HG03025 (cell line): Measurements from ENCODE around the gene TGM2.
"Not testable (repeated sequence)": the region's sequence is repeated elsewhere in the genome, so short reads cannot be mapped to it uniquely, and the experiment has no call there.

Experiments
- ATAC-seq: cut with Tn5 transposase; IDR thresholded peaks from one replicate; pipeline ENCODE4 v1.9.1; 2021; ENCODE audit warnings: mild to moderate bottlenecking, moderate library complexity; ENCODE audit not compliant: unreplicated experiment, low FRiP score

The TGM2 gene

DNA sequence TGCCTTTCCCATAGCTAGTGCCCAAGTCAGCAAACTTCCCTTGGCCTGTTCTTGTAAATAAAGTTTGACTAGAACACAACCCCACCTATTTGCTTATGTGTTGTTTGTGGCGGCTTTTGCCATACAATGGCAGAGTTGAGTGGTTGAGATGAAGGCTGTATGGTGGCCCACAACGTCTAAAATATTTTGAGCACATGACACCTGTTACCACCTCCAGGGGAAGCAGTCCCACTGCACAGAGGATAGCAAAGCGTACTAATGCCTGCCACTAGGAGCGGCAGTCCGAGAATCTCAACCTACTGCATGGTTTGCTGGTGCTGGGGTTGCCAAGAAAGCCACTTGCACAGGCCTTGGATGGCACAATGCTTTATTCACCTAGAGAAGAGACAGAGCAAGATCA lies 58.6 kb downstream of the TGM2 start:
- no peak for ATAC-seq

DNA sequence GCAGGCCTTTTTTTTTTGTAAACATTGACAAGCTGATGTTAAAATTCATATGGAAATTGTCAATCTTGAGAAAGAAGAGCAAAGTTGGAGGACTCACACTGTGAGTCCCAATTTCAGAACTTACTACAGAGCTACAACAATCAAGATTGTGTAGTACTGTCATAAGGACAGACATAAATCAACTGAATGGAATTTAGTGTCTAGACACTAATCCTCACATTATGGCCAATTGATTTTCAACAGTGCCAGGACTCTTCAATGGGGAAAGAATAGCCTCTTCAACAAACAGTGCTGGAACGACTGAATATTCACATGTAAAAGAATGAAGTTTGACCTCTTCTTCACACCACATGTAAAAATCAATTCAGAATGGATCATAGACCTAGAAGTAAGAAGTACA lies 60.8 kb downstream of the TGM2 start:
- no peak for ATAC-seq

DNA sequence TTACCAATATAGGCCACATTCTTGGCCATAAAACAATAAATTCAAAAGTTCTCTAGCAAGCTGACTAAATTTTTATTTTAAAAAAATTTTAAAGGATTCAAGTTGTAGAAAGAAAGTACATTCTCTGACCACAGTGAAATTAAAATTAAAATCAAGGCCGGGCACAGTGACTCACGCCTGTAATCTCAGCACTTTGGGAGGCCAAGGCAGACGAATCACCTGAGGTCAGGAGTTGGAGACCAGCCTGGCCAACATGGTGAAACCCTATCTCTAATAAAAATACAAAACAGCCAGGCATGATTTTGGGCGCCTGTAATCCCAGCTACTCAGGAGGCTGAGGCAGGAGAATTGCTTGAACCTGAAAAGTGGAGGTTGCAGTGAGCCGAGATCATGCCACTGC lies 62.9 kb downstream of the TGM2 start:
- ATAC-seq: not testable (repeated sequence)

DNA sequence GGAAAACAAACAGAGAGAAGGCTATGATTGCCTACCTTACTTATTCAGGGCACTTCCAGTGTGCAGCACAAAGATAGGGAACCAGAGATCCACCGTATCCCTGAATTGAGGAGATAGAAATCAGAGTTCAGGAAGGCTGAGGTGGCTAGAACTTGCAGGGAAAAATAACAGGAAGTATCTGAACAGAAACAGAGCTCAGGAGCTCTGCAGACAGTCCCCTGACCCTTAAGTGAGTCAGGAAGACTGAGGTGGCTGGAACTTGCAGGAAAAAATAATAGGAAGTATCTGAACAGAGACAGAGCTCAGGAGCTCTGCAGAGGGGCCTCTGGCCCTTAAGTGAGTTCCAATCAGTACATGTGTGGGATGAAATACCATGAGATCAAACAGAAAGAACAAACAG lies 66.1 kb downstream of the TGM2 start:
- no peak for ATAC-seq

DNA sequence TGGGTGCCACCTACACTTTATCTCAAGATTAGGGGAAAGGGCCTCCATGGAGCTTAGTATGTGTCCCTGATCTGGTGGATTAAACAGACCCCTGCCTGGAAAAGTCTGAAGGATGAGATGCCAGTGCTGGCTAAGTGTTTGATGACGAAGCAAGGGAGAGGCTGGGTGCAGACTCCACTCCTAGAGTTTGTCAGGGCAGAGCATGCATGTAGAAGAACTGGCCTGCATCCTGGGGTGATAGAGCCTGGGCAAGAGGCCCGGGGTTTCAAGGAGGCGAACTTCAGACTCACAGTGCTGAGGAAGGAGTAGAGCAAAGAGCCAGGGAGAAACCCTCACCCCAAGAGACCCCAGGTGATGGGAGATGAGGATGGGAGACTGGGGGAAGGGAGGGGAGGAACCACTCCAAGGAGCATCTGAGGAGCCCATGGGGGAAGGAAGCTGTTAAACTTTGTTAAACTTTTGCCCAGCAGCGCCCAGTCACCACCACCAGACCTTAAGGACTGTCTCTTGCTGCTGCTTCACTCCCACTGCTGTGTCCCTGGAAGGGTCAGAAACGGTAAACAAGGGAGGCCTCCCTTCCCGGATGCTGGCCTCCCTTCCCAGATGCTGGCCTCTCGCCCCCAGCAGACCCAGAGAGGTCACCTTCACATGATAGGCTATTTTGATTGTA lies 69.9 kb downstream of the TGM2 start:
- ATAC-seq: no peak

DNA sequence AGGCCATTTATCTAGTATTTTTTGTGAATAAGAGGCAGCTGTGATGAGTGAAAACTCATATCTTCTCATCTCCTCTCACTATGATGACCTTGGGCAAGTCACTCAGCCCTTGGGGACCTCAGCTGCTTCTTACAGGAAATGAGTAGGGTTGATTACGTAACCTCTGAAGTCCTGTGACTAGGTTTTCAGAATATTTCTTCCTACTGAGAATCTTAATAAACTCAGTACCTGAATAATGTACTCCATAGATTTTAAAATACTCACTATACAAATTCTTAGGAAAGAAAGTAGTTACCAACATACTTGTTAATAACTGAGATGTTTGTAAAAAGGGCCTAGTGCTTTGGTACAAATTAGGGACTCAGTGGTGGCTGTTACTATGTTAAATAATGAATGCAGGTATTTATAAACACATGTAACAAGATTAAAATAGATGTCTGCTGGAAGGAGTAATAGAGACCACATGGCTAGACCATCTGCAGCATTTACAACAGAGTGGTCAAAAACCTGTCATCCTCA lies 70.6 kb downstream of the TGM2 start:
- ATAC-seq: no peak

DNA sequence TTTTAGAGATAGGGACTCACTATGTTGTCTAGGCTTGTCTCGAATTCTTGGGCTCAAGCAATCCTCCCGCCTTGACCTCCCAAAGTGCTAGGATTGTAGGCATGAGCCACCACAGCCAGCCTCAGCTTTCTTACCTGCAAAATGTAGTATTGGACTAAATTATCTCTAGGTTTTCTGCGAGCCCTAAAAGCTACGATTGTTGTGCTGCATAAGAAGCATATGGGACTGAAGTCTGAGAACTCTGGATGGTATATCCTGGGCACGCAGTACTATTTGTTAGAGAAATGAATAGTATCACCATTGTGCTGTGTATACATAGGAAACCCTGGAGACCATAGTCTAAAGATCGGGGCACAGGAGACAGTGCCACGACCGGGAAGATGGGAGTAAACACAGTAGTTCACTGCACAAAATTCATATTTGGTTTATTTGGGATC lies 71.4 kb downstream of the TGM2 start:
- no peak for ATAC-seq

DNA sequence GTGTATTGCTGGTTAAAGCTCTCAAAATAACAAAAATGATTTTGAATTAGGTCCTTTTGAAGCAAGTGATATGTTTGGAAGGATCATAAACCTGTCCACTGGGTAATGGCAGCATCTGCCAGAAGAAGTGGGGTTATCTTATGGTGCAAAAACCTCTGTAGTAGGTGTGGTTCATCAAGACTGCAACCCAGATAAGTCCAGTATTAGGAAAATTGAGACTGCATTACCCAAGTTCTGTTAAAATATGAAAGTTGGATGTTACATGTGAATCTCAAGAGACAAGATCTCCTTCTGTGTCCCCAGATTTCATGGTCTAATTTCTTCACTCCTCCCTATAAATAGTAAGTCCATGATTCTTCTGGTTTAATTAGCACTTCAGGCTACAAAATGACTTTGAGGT lies 72.2 kb downstream of the TGM2 start:
- no peak for ATAC-seq

DNA sequence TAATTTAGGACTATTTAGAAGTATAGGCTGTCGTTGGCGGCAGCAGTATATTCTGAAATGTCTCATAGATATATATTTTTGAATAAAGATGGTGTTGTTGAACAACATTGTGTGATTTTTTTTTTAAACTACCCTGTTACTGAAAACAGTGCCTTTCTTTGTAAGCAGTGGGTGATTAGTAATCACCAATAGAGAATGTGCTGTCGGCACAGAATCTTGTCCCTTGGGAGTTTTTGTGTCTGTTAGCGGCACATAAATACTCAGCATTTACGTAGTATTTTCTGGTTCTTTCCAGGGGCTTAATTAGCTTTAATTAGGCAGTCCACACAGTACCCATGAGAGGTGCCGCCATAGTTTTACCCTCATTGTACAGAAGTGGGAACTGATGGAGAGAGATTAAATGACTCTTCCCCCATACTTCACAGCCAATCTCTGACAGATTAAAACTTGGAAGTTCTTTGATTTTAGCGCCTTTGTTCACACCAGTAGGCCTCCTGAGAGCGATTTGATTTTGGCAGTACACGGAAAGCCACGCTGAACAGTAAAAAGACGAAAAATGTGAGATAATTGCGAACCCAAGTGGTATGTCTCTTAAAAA lies 72.7 kb downstream of the TGM2 start:
- ATAC-seq: no peak

DNA sequence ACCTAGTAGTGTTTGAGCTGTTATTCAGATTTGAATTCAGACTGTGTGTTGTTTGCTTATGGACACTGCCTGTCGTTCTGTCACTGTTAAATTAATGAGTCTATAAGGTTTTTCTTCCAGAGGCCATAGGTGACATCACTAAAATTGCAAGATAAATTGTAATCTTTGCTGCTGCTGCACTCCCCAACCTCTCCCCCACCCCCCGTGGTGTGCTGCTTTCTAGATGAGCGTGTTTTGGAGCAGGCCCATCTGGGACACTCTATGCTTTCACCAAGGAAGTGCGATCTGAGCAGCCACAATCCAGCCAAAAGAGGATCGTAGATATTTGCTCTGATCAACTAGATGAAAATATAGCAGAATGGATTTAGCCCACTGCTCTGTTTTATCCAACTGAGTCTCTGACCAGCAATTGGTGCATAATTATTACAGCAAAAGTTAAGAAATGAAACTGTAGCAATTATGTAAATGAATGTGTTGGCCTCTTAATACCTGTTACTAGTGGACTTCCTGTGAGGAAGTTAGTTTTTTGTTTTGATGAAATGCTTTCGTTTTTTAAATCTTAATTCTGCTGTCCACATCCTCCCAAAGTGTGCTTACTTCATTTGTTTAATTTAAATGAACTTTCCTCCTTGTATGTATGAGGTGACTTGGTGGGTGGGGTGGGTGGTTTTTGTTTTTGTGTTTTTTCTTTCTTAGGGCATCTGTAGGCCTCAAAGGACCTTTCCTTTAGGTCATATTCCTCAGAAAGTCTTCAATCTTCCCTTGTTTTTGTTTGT lies 73.4 kb downstream of the TGM2 start:
- no peak for ATAC-seq

DNA sequence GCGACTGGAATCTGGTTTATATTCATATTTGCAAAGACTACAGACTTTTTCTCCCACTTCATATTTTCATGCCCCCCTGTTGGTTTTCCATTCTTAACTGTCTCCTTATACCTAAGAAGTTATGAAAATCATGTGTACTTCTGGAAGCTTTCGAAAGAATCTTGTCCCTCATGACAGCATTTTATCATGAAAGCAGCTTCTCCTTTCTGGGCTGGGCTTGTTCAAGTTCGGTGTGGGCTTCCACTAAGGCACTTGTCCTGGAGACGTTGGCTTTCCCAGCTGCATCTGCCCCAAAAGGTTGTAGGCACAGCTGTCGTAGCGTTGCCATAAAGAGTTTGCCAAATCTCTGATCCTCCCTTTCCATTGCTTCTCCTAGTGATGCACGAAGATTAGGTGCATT lies 75.0 kb downstream of the TGM2 start:
- no peak for ATAC-seq

DNA sequence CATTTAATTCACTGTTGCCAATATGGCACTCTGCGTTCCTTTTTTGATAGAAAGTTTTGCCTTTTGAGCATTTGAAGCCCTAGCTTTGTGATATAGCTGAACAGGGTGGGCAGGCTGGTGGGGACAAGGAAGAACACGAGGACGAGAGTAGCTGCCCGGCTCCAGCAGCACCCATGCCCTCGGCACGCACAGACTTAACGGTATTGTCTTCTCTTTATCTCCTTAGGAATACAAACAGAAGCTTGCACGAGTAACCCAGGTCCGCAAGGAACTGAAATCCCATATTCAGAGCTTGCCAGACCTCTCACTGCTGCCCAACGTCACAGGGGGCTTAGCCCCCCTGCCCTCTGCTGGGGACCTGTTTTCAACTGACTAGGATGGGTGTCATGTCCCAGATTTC lies 75.6 kb downstream of the TGM2 start:
- ATAC-seq: no peak

DNA sequence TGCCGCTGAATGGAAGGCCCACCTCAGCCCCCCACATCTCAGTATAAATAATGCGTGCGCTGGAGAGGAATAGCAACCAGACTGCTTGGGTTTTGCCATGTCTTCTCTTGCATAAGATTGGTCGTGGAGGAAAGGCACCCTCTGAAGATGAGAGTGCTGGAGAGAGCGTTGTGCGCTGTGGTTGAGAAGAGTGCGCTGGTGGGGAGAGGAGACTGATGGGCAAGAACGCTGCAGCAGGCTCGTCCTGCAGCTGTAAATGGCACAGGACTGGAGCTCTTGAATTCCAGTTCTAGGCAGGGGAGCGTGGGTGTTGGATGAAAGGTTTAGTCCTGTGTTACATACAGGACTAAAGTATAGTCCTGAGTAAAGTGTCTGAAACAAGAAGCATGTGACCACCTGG lies 80.0 kb downstream of the TGM2 start:
- ATAC-seq: no peak

DNA sequence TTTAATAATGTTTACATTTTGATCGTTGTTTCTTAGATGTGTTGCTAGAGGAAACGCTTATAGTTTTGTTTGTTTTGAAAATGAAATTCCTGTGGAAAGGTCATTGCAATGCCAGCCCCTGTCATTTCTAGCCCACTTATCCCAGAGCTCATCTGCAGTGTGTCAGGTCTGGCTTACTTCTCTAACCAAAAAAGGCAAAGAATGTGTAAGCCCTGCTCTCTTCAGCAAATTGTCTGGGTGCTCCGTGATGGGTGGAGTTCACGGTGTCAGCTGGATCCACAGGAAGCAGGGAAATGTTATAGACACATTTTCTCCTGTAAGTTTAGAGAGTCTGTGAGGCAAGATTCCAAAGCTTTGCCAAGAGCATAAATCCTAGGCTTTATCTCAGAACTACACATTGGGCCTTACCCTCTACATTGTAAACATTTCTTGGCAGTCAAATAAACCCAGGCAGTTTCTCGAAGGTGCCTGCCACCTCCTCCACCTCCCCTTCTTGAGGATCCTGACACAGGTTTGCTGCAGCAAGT lies 80.6 kb downstream of the TGM2 start:
- no peak for ATAC-seq

DNA sequence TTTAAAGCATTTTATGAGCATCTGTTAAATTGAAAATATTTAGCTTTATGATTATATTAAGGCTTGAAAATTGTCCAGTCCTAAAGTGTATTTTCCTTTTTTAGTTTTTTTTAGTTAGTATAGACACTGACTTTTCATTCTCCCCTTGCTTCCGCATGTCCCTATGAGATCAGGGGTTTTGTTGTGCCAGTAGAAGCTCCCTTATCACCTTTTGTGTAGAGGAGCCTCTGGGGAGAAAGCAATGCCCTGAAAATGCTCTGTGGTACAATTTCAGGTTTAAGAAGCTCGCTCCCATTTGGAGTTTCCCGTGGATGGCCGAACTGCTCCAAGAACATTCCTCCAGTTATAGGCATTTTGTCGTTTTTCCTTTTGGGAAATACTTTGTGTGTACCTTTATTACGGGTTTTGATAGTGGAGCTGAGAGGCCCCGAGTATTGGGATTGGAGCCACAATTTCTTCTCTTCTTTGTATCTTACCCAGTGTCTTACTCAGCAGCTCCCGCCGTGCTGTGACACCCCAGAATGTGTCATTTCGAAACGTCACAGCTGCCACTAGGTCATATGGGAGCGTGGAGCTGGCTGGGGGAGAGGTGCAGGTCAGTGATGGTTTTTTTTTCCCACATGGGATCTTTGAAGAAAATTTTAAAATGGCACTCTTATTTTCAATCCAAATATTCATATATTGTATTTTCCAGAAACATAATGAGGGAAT lies 81.6 kb downstream of the TGM2 start:
- no peak for ATAC-seq

DNA sequence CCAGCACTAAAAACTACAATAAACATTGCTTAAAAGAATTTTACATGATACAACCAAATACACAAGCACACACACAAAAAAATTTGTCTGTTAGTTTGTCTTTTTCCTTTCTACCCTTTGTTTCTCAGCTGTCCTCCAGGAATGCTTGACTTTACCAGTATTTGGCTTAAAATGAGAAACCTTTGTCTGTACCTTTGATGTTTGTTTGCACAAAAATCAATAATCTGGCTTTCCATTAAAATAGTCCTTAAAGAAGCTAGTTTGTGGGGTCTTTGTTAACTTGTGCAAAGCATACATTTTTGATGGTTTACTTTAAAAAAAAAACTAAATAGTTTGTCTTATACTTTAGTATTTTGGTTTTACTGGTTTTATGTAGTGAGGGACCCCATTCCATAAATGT lies 82.2 kb downstream of the TGM2 start:
- no peak for ATAC-seq

DNA sequence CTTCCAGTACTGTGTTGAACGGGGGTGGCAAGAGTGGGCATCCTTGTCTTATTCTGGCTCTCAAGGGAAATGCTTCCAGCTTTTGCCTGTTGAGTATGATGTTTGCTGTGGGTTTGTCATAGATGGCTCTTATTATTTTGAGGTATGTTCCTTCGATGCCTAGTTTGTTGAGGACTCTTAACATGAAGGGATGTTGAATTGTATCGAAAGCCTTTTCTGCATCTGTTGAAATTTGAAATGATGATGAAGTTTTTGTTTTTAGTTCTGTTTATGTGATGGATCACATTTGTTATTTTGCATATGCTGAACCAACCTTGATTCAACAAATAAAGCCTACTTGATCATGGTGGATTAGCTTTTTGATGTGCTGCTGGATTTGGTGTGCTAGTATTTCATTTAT lies 83.5 kb downstream of the TGM2 start:
- ATAC-seq: no peak

DNA sequence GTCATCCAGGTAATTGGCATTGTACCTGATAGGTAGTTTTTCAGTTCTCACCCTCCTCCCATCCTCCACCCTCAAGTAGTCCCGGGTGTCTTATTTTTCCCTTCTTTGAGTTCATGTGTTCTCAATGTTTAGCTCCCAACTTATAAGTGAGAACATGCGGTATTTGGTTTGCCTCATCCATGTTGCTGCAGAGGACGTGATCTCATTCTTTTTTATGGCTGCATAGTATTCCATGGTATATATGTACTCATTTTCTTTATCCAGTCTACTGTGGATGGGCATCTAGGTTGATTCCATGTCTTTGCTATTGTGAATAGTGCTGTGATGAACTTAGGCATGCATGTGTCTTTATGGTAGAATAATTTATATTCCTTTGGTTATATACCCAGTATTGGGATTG lies 85.7 kb downstream of the TGM2 start:
- ATAC-seq: no peak

DNA sequence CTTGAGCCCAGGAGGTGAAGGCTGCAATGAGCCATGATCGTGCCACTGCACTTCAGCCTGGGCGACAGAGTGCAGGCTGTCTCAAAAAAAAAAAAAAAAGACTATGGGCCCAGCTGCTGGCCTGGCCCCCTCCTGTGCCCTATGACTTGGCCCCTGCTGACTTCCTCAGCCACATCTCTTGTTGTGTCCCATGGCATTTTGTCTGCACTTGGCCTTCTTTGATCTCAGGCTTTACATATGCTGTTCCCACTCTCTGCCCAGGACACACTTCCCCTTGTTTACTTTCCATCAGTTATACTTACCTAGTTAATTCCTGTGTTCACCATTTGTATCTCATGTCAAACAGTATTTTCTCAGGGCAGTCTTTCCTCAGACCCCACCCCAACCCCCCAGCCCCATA lies 87.0 kb downstream of the TGM2 start:
- ATAC-seq: no peak
